ENCODE results near the gene ZNF438.
"Not testable (repeated sequence)": the region's sequence is repeated elsewhere in the genome, so short reads cannot be mapped to it uniquely, and the experiment has no call there.

Gene ZNF438, protein sequence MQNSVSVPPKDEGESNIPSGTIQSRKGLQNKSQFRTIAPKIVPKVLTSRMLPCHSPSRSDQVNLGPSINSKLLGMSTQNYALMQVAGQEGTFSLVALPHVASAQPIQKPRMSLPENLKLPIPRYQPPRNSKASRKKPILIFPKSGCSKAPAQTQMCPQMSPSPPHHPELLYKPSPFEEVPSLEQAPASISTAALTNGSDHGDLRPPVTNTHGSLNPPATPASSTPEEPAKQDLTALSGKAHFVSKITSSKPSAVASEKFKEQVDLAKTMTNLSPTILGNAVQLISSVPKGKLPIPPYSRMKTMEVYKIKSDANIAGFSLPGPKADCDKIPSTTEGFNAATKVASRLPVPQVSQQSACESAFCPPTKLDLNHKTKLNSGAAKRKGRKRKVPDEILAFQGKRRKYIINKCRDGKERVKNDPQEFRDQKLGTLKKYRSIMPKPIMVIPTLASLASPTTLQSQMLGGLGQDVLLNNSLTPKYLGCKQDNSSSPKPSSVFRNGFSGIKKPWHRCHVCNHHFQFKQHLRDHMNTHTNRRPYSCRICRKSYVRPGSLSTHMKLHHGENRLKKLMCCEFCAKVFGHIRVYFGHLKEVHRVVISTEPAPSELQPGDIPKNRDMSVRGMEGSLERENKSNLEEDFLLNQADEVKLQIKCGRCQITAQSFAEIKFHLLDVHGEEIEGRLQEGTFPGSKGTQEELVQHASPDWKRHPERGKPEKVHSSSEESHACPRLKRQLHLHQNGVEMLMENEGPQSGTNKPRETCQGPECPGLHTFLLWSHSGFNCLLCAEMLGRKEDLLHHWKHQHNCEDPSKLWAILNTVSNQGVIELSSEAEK

DNA sequence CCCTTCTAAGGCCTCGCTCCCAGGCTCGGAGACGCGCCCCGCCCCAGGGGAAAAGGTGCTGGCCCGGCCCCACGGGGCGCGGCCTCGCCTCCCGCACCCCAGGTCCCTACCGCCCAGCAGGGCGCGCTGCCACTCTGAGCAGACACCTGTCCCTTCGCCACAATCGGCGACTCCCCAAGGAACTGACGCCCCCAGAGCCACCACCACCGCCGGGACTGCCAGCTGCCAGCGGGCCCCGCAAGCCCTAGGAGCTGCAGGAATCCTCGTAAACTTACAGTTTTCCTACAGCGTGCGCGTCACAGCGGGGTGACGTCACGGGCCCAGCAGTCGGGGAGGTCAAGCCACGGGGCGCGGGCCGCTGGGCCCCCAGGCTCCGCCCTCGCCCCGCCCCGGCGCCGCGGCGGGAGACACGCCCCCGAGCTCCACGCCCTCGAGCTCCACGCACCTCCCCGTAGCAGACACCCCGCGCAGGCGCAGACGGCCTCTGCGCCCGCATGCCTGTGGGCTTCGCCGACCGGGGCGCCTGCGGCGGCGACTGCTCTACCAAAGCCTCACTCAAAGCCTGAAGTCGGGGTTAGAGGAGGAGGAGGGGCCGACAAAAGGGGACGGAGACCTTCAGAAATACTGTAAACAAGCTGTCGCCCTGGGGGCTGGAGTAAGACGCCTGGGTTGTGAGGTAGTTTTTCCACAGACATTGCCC, at the start of gene ZNF438:
TSS of gene ZNF438 (minus strand) at position 308 of the 700 bp plus-strand sequence. CDS start 154,831 bp downstream, outside the sequence.
- in situ Hi-C loops (cut with MboI; ENCODE audit: low sequenced_read_pairs): no loop called here

GRCh38 chr10:31076610-31076988, 44.9 kb upstream of the ZNF438 start:
- in situ Hi-C loops (cut with MboI; ENCODE audit: low sequenced_read_pairs): no loop called here

GRCh38 chr10:31075881-31076609, 44.4 kb upstream of the ZNF438 start:
- in situ Hi-C loops (cut with MboI; ENCODE audit: low sequenced_read_pairs): no loop called here

DNA sequence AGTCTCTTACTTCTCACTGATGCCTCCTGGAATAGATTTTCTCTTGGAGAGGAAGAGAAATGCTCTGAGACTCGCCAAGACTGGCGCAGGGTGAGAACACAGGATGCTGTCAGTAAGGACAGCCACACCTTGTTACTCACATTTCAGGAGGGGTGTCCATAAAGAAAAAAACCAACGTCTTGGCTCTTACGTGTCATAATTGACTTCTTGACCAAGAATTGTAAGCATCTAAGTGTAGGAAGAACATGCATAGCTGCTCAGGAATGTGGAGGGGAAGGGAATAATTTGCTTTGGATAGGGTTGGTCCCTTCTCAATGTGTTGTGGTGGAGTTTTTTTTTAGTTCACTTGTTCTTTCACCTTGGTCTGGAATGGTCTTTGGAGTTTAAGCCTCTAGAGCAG, 43.8 kb upstream of the ZNF438 start:
- in situ Hi-C loops (cut with MboI; ENCODE audit: low sequenced_read_pairs): no loop called here

DNA sequence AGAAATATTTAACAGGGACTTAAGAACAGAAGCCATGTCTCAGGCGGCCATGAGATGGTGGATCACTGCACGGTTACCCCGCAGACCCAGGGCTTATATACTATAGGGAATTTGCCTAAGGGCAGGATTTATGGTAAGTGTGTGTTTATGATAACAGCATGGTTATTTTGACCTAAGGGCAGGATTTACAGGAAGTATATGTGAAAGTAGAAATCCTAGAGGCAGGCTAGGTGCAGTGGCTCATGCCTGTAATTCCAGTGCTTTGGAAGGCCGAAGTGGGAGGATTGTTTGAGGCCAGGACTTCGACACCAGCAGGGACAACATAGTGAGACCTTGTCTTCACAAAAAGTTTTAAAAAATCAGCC, 43.0 kb upstream of the ZNF438 start:
- in situ Hi-C loops (cut with MboI; ENCODE audit: low sequenced_read_pairs): no loop called here

DNA sequence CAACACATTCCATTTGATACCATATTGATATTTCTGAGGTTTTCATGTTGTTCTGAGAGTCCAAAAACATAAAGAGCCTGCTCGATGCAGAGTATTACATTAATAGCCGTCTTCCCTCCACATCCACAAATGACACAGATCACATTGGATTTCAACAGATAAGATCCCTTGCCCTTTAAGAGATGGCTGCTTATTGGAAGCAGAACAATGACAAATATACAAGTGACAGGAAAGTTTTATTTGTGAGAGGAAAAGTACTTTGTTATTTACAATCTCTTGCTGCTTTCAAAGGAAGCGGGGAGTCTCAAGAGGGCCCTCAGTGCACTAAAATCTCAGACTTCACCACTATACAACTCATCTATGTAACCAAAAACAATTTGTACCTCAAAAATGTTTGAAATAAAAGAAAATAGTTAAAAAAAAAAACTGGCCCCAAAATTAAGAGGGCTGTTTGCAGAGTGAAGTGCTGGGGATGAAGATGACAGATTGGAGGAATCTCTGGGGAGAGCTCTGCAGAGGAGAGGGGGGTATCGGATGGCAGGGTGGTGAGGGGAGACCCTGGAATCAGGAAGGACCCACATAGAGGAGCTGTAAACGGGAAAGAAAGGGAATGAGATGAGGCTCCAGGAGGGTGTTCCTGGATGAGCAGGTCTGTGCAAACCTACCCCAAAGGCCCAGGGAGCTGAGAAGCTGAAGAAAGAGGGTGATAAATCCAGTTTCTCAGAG, 42.5 kb upstream of the ZNF438 start:
- in situ Hi-C loops (cut with MboI; ENCODE audit: low sequenced_read_pairs): no loop called here

DNA sequence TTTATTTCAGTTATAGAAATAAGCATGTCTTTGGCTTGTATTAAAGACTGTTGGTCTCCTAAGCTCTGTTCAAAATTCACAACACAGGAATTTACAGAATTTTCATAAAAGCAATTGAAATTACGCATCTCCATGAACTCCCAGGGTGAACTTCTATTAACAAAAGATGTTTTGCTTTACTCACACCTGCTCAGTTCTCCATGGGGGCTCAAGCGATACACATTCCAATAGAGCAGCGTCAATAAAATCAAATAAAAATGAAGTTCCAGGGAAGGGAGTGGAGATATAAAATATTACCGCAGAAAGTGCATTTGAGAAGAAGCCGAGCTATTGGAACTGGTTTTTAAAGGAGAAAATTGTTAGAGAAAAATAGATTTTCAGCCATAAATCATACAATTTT, 41.5 kb upstream of the ZNF438 start:
- in situ Hi-C loops (cut with MboI; ENCODE audit: low sequenced_read_pairs): no loop called here

- in situ Hi-C loops (cut with MboI; ENCODE audit: low sequenced_read_pairs): no loop called here
Observed at GRCh38 chr10:31072451-31072850, 40.8 kb upstream of the ZNF438 start.

DNA sequence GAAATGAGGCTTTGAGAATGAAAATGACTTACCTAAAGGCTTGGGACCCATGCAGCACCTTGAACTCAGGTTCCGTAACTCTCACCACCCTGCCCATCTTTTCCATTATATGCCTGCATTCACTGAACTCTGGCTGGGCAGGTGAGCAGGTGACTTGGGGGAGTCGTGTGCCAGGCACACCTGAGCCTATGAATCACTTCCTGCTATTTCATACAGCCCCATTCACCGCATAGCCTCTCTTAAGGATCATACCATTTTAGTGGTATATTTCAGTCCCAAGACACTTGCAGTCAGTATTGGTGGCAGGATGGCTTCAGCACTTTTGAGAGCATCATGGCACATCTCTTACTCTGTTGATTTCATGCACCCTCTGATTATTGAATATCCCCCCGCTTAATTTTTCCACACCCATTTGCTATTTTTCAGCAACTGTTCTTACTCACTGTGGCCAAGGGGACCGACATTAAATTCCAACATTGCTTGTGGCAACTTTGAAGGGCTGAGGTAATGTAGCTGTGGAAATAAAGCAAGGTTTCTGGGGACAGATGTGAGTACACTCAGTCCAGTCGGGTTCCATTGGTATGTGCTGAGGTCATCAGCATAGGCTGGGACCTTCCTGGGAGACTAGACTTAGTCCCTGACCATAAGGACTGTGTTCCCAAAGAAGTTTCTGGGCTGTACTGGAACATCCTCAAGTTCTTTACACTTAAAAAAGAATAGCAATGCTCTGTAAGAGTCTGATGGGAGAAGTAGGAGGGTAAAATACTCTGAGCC, 39.8 kb upstream of the ZNF438 start:
- in situ Hi-C loops (cut with MboI; ENCODE audit: low sequenced_read_pairs): no loop called here

DNA sequence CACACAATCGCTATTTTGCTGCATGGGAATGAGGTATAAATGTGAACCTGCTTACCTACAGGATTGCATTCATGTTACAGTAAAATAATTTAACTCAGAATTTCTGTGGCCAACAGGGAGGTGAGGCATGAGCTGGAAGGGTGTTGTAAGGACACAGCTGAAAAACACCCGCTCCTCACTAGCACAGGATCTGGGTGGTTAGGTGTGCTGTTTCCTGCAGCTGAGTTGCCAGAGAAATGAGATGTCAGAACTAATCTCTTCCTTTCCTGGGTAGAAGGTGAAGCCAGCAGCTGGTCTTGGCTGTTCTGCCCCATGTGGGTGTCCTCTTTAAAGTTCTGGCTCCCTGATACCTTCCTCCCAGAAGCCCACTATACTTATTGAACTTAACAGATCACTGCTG, 39.0 kb upstream of the ZNF438 start:
- in situ Hi-C loops (cut with MboI; ENCODE audit: low sequenced_read_pairs): no loop called here

GRCh38 chr10:31070025-31070424, 38.4 kb upstream of the ZNF438 start:
- in situ Hi-C loops (cut with MboI; ENCODE audit: low sequenced_read_pairs): no loop called here

DNA sequence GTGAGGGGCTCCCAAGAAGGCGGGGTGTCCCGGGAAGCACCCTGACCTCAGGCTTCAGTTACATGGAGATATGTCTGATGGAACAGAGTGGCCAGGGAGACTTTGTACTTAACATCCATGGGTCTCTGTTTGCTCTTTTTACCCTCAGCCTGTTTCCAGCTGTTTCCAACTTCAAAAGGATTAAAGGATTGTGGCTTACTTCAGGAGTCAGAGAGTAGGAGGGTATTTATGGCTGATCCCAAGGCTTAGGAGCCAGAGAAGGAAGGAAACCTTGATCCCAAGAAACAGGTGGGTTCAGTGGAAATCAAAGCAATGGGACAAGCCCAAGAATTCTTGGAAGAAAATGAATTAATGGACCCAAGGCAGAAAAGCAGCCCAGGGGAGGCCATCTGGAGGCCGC, 37.7 kb upstream of the ZNF438 start:
- in situ Hi-C loops (cut with MboI; ENCODE audit: low sequenced_read_pairs): no loop called here

GRCh38 chr10:31064348-31064747, 32.7 kb upstream of the ZNF438 start:
- in situ Hi-C loops (cut with MboI; ENCODE audit: low sequenced_read_pairs): no loop called here

DNA sequence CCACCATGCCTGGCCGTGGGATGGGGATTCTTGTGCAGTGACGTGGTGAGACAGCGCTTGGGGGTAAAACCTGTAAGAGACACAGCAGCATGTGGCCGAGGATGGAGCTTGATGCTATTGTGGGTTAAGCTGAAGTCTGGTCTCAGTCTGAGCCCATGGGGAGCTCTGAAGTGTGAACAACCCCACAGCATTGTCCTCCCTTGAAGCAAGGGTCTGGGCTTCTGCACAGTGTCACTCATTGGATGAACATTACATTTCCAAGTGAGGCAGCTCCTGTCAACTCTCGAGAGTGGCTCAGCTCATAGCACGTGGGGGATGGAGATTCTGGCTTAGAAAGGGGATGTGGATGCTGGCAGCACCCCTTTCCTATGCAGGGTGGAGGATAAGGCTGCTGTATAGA, 32.2 kb upstream of the ZNF438 start:
- in situ Hi-C loops (cut with MboI; ENCODE audit: low sequenced_read_pairs): no loop called here

- in situ Hi-C loops (cut with MboI; ENCODE audit: low sequenced_read_pairs): no loop called here
Observed at GRCh38 chr10:31062856-31063255, 31.2 kb upstream of the ZNF438 start.

DNA sequence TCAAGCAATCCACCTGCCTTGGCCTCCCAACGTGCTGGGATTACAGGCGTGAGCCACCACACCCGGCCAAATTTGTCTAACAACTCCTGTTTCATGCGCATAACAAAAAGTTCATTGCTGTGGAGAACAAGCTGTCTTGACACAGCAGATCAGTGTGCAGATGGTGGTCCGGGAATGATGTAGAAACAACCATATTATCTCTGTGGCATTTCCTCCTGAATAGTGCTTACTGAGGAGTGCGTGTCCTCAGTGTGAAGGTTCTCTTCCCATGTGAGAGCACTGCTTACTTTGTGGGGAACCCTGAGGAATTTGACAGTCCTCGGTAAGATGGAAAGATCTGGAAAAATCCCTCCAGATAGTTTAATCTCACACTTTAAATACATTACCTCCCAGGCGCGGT, 30.3 kb upstream of the ZNF438 start:
- in situ Hi-C loops (cut with MboI; ENCODE audit: low sequenced_read_pairs): no loop called here

GRCh38 chr10:31058795-31059703, 27.4 kb upstream of the ZNF438 start:
- in situ Hi-C loops (cut with MboI; ENCODE audit: low sequenced_read_pairs): no loop called here

DNA sequence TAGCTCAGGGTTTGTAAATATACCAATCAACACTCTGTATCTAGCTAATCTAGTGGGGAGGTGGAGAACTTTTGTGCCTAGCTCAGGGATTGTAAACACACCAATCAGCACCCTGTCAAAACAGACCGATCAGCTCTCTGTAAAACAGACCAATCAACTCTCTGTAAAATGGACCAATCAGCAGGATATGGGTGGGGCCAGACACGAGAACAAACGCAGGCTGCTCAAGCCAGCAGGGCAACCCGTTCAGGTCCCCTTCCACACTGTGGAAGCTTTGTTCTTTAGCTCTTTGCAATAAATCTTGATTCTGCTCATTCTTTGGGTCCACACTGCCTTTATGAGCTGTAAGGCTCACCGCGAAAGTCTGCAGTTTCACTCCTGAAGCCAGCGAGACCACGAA, 25.0 kb upstream of the ZNF438 start:
- in situ Hi-C loops (cut with MboI; ENCODE audit: low sequenced_read_pairs): not testable (repeated sequence)
